Left ventricle myocardium superior (tissue), 1 donor: ENCODE data around the gene TRIM6. TPM values are rescaled to one million over a fixed set of nuclear protein-coding genes. Genes with fewer than 3 reads are reported as not detected.
A peak's percentile ranks its signal among the peaks of the same experiment; 100 is the strongest.
"Not testable (repeated sequence)": the region's sequence is repeated elsewhere in the genome, so short reads cannot be mapped to it uniquely, and the experiment has no call there.

Experiments used
- ATAC-seq: fragments of 200-7000 bp; cut with Tn5 transposase; one replicate; pipeline ENCODE4 v1.9.1; 2020; ENCODE audit warnings: mild to moderate bottlenecking, moderate library complexity
- DNase-seq: peaks from one replicate; pipeline ENCODE4 v3.0.0-alpha.2; 2020
- intact Hi-C: fragments of 100-400 bp; cut with micrococcal nuclease; formaldehyde crosslinking; loops from one replicate; pipeline ENCODE4 v1.11.0; 2022
- total RNA-seq: library from RNA; stranded (reverse); fragmentation: NEBNext Ultra II Directional; extraction: Animal tissue kit (Norgen Biotek cat#: 25700); gene quantifications from one replicate; pipeline ENCODE4 v1.2.1, GENCODE V29; 2021
- donor health status: DM: no; HTN: yes; CAD: no; lungs with severe emphysema.

Gene TRIM6
- total RNA-seq, 1 donor from 2014 or later, result 1.5 TPM

DNA sequence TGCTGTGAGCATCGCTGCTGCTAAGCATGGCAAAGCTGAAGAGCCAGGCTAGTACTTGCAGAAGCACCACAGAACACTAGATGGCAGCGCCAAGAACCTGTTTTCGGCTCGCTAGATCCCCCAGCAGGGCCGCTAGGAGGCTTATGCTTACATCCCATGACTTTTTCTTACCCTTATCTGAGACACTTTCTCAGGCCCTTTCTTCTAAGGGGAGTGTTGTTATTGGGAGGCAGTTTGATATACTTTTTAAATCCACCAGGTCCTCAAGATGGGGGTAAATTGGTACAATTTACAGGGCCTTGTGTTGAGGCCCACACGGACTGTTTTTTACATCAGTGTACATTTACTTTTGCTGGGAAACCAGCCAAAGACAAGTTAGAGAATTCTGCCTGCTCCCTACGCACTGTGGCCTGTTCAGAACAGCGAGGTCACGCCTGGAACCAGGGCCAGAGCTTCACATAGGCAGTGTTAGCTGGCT is 4.0 kb downstream of the TRIM6 start:
- peak; percentile 61 for DNase-seq
- ATAC-seq, result peak; percentile 82
- intact Hi-C loops, result no loop called here

- ATAC-seq, intact Hi-C loops, DNase-seq: not testable (repeated sequence)
Measured at GRCh38 chr11:5602791-5603190, 6.4 kb downstream of the TRIM6 start.

GRCh38 chr11:5603326-5603725 is 6.9 kb downstream of the TRIM6 start:
- ATAC-seq (no peak), DNase-seq (no peak)
- intact Hi-C loops, result no loop called here

DNA sequence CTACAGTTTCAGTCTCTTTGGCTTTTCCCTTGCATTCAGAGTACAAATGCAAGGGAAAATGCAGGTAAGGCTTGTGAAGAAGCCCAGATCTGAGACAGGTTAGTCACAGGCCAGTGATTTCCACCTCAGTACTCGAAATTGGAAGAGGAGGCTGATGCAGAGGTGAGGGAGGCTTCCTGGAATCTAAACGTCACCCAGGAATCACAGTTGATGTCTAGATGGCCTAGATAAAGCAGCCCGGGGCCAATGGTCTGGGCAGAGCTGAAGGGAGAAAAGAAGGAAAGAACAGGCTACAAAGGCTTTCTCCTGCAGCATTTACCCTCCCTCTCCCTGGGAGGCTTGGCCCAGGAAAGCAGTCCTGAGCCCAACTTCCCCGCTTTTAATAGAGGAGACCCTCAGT is 8.5 kb downstream of the TRIM6 start:
- ATAC-seq (no peak), DNase-seq (no peak)
- intact Hi-C loops, result no loop called here

GRCh38 chr11:5605849-5606248 is 9.4 kb downstream of the TRIM6 start:
- intact Hi-C loops, result no loop called here
- ATAC-seq (no peak), DNase-seq (no peak)

GRCh38 chr11:5608808-5609207 is 12.4 kb downstream of the TRIM6 start:
- ATAC-seq, result no peak
- DNase-seq, result no peak
- intact Hi-C loops, result no loop called here

- ATAC-seq, result no peak
Measured at GRCh38 chr11:5610446-5610845, 14.0 kb downstream of the TRIM6 start.

DNA sequence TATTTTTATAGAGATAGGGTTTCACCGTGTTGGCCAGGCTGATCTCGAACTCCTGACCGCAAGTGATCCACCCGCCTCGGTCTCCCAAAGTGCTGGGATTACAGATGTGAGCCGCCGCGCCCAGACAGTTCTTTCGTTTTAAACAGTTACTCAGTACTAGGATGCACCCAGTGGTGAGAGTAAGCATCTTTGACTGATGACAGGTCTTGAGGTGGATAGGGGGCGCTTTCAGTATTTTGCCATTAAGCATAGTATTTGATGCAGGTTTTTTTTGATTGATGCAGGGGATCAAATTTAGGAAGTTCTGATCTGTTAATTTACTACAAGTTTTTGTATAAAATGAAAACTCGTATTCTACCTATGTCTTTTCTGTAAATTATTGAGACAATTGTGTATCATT is 15.2 kb downstream of the TRIM6 start:
- DNase-seq (no peak), ATAC-seq (no peak)
- intact Hi-C loops, result no loop called here

More at GRCh38 chr11:5610446-5610845, 14.0 kb downstream of the TRIM6 start:
- no peak for DNase-seq
- intact Hi-C loops, result no loop called here

- no peak for ATAC-seq
Measured at GRCh38 chr11:5618807-5619206, 22.4 kb downstream of the TRIM6 start.

DNA sequence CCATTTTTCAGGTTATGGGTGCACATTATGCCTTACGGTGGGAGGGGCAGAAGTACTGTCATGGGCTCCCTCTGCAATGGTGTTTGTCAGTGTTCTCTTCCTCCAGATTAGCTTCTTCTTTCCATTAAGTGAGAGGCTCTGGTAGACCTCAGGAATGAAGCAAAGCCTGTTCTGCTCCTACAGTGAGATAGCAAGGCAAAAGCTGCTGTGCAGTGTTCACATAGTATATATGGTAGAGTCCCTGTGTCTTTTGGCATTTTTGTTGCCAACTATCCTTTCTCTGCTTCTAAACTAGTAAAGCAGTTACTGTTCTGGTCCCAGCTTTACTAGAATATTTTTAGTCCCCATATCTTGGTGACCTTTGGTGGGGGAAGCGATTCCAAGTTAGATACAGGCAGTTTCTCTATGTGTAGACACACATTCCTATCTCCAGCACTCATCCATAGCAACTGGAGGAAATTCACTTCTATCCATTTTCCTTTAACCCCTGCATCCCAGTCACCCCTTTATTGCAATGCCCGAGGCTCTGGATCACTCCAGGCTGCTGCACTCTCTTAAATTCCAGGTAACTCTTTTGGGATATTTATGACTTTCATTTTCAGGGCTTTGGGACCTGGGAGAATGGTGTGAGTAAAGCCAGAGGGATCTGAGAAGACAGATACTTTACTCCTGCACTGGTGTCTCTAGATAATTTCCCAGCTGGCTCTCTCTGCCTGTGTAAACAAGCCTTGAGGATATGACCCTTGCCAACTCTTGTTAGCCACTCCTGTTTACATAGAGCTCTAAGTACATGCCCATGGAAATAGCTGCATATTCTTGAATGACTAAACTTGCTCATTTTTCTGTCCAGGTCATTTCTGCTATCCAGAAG is 24.4 kb downstream of the TRIM6 start:
- intact Hi-C loops, result no loop called here
- no peak for DNase-seq
- peak; percentile 54 for ATAC-seq

More at GRCh38 chr11:5618807-5619206, 22.4 kb downstream of the TRIM6 start:
- DNase-seq, result no peak
- intact Hi-C loops, result no loop called here

DNA sequence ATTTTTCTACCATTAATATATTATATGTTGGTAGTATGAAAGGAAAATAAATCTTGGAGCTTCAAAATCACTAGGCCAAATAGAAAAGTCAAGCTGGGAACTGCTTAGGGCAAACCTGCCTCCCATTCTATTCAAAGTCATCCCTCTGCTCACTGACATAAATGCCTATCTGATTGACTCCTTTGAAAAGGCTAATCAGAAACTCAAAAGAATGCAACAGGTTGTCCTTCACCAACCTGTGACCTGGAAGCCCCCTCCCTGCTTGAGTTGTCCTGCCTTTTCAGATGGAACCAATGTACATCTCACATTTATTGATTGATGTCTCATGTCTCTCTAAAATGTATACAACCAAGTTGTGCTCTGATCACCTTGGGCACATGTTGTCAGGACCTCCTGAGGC is 25.1 kb downstream of the TRIM6 start:
- no peak for DNase-seq
- ATAC-seq, result no peak
- intact Hi-C loops, result no loop called here

GRCh38 chr11:5622802-5623201 is 26.4 kb downstream of the TRIM6 start:
- ATAC-seq (no peak), DNase-seq (no peak)
- intact Hi-C loops, result no loop called here

GRCh38 chr11:5624489-5625279 is 28.2 kb downstream of the TRIM6 start, which contains the start of gene TRIM34:
TSS of gene TRIM34 (plus strand) at chr11:5625001. CDS start at chr11:5632332, 7,331 bp downstream.
- DNase-seq (no peak), ATAC-seq (peak; percentile 97)
- intact Hi-C loops, result no loop called here

DNA sequence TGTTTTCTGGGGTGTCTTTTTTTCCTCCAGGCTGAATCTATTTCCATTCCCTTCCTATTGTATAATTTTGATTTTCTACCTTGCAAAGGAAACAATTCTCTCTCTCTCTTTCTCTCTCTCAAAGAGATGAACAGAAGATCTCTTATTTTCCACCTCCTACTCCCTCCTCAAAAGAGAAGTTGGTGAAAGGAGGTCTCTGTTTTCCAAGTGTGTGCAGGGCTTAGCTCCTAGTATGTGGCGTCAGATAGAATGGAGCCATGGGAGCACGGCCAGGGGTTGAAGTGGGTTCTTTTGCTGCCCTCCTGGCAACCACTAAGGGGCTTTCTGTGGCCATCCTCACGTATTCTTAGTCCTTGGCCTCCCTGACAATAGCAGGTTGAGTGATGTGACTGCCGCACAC is 28.8 kb downstream of the TRIM6 start:
- DNase-seq (no peak), ATAC-seq (peak; percentile 15)
- intact Hi-C loops, result no loop called here

DNA sequence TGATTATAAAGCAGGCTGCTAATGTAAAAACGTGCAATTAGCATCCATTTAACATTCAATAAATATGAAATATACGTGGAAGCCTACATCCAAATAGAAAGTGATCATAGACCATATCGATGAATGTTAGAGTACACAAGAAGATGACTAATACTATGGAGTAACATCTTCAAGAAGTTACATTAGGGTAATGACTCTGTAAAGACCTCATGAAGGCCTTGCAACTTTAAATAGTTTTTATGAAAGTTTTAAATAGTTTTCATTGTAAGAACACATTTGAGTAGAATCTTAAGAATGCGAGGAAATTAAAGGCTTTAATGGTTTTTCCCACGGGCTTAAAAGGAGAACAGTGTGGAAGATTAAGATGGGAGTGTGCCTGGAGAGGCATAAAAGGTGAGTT is 29.8 kb downstream of the TRIM6 start:
- intact Hi-C loops, result no loop called here
- ATAC-seq, result no peak
- DNase-seq, result no peak

DNA sequence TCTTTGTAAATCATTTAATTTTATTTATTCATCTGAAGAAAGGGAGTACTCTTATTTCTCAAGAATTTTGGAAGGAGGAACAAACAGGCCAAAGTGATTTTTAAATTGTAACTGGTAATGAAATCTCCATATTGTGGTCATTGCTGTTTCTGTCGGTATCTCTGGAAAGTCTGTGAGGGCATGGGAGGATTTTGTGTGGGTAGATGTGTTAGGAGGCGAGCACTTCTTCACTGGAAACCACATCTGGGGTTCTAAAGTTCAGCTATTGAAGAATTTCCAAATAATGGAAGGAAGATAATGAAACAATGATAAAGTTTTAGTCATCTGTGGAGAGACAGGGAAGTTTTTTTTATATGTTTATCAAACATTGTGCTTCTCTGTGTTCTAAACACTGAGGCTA is 35.0 kb downstream of the TRIM6 start:
- ATAC-seq (no peak), DNase-seq (no peak)
- intact Hi-C loops, result no loop called here

GRCh38 chr11:5631969-5632635 is 35.7 kb downstream of the TRIM6 start:
- no peak for ATAC-seq
- no peak for DNase-seq
- intact Hi-C loops, result no loop called here

- intact Hi-C loops, result no loop called here
- DNase-seq, result no peak
- no peak for ATAC-seq
Measured at GRCh38 chr11:5639953-5640352, 43.5 kb downstream of the TRIM6 start.

DNA sequence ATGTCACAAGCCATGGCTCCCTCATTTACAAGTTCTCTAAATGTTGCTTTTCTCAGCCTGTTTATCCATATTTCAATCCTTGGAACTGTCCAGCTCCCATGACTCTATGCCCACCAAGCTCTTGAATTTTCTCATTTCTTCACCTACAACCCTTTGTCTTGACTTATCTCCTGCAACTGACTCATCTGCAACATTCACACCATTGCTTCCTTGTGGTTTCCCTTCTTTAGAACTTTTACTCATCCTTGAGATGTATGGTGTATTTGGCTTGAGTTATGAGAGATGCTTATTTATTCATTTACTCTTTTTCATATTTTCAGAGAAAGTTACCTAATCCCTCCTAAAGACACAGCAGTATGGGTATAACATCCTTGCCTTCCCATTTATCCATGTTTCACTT is 47.1 kb downstream of the TRIM6 start:
- intact Hi-C loops, result no loop called here
- no peak for DNase-seq
- no peak for ATAC-seq

- DNase-seq (no peak), ATAC-seq (no peak)
- intact Hi-C loops, result no loop called here
Measured at GRCh38 chr11:5646139-5646538, 49.7 kb downstream of the TRIM6 start.
